GM21526 (cell line): ENCODE data around the gene MPHOSPH6.
"Not testable (repeated sequence)": the region's sequence is repeated elsewhere in the genome, so short reads cannot be mapped to it uniquely, and the experiment has no call there.

Source experiments
- ATAC-seq: cut with Tn5 transposase; IDR thresholded peaks from one replicate; pipeline ENCODE4 v1.9.1; 2021; ENCODE audit warnings: moderate library complexity; ENCODE audit not compliant: unreplicated experiment, low FRiP score

MPHOSPH6 gene, protein sequence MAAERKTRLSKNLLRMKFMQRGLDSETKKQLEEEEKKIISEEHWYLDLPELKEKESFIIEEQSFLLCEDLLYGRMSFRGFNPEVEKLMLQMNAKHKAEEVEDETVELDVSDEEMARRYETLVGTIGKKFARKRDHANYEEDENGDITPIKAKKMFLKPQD

GRCh38 chr16:82169861-82170845 lies at the start of gene MPHOSPH6:
Gene MPHOSPH6, minus strand, starts transcription at chr16:82170224. Its CDS starts 49 bp downstream, at chr16:82170175.
- ATAC-seq: peak; percentile 95

DNA sequence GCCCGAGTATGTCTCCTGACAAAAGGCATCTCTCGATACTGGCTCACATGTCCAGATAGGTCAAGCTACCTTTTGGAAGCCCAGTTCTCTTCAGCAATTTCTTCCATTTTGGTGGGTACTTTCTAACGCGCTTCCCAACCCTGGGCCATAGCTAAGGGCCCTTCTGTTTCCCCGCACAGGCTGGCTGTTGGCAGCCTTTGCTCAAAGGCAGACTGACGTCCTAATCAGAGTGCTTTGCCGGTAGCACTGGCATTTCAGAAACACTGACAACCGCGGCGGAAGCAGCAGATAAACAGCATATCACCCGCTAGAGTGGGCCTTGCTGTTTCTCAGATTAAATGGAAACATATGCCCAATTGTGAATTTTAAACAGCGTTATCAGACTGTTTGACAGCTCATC lies 49.3 kb upstream of the MPHOSPH6 start:
- no peak for ATAC-seq

DNA sequence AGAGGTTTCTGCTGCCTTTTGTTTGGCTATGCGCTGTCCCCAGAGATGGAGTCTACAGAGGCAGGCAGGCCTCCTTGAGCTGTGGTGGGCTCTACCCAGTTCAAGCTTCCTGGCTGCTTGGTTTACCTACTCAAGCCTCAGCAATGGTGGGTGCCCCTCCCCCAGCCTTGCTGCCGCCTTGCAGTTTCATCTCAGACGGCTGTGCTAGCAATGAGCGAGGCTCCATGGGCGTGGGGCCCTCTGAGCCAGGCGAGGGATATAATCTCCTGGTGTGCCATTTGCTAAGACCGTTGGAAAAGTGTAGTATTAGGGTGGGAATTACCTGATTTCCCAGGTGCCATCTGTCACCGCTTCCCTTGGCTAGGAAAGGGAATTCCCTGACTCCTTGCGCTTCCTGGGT lies 39.3 kb upstream of the MPHOSPH6 start:
- not testable (repeated sequence) for ATAC-seq

DNA sequence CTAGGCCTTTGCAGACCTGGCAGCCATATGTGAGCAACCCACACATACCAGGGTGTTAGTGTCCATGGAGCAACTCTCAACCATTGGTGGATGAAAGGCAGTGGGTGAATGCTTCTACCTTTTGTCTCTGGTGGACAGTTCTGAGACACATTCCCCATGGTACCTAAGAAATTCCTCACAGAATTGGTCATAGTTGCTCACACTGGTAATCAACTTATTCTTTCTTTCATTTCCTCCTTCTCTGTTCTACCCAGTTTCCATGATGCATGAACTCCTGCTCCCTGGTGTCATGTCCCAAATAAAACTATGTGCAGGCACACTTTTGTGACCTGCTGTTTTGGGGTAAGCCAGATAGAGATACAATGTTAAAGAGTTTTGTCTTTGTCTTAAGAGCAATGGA lies 33.2 kb upstream of the MPHOSPH6 start:
- no peak for ATAC-seq

GRCh38 chr16:82201926-82202325 lies 31.9 kb upstream of the MPHOSPH6 start:
- ATAC-seq: no peak

- ATAC-seq: no peak
Observed at GRCh38 chr16:82201351-82201750, 31.3 kb upstream of the MPHOSPH6 start.

DNA sequence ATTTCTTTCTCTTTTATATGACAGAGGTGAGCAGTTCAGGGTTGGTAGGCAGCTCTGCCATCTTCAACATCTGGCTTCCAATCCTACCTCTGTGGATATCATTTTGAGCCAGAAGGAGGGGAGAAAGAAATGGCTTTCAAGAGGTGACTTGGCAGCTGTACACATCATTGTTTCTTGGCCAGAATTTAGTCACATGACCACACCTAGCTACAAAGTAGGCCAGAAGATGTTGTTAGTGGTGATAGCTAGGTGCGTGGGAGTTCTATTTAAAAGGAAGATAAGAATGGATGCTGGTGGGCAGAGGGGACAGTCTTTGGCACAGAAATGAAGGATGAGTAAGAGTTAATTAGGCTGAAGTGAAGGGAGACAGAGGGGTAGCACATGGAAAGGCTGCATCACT lies 29.2 kb upstream of the MPHOSPH6 start:
- ATAC-seq: no peak

GRCh38 chr16:82197540-82198240 lies 27.7 kb upstream of the MPHOSPH6 start:
- ATAC-seq: no peak

GRCh38 chr16:82195917-82196494 lies 26.0 kb upstream of the MPHOSPH6 start:
- ATAC-seq: no peak

GRCh38 chr16:82194086-82194485 lies 24.1 kb upstream of the MPHOSPH6 start:
- no peak for ATAC-seq

DNA sequence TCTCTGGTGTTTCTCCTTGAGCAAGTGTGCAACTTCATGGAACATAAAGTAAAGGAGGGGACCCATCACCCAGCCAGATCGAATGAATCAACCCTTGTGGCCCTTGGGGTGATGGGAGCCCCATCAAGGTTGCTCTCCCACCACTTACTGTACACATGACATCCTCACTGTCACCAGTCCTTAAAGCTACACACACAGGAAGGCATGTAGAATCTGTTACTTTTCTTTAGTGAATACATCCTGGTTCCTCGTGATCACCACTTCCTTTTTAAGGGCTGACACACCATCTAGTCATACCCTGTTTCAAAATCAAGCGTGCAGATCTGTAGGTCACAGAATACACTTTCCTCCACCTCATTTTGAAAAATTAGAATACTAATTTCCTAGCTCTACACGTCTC lies 22.6 kb upstream of the MPHOSPH6 start:
- no peak for ATAC-seq

GRCh38 chr16:82190386-82190785 lies 20.4 kb upstream of the MPHOSPH6 start:
- ATAC-seq: no peak

GRCh38 chr16:82187829-82188228 lies 17.8 kb upstream of the MPHOSPH6 start:
- no peak for ATAC-seq

GRCh38 chr16:82185012-82185411 lies 15.0 kb upstream of the MPHOSPH6 start:
- ATAC-seq: no peak

DNA sequence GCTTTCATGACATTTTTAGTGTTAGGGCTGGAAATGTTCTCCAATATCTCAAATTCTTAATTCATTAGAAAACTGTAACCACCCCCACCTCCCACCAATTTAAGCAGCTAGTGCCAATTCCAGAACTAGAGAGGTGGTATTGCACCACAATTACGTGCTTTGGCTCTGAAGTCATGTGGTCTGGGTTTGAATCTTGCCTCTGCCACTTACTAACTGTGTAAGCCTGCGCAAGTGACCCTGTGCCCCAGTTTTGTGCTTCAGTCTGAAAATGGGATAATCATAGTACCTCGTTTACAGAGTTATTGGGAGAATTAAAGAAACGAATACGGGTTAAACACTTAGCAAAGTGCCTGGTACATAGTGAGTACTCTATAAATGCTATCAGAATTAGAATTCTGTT lies 14.2 kb upstream of the MPHOSPH6 start:
- no peak for ATAC-seq

DNA sequence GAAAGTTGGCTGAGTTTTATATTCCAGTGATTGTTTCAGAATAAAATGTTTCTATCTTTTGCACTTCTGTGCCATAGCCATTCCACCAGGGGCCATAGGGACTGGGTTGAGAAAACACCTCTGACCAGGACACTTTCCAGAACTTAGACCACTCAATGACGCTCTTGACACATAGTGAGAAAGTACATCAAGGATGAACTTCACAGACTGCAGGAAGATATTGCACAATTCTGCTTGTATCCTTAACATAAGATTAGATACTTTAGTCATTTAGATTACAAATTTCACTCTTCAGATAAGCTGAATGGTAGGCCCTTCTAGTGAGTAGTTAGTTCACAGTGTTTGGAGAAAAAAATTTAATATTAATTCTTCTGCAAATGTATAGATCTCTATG lies 13.0 kb upstream of the MPHOSPH6 start:
- ATAC-seq: no peak

DNA sequence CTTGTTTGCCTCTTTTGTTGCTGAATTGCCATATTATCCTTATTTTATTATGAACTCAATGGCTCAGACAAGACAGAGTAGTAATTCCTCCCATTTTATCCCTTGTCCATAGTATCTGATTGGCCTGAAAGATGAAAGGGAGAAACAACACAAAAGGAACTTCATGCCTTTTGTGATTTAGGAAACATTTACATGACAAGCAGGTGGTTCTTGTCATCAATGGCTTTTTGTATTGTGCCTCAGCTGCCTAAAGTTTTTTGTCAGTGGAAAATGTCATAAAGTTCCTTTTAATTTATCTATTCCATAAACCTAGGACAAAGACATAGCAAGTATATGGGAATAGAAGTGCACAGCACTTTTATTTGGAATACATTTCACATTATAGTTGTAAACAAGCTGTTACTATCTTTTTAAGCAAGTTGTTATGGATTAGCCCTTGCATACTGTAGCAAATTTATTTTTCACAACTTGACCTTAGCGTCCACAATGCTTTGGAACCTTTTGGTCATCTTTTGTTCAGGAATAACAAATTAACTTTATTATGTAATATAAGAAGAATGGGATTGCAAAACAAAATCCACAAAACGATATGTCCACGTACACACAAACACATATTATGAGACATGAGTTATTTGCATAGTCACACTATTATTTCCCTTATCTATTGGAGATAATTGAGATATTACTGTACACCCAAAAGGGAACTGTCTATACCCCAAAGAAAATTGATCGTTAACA lies 12.4 kb upstream of the MPHOSPH6 start:
- ATAC-seq: no peak

DNA sequence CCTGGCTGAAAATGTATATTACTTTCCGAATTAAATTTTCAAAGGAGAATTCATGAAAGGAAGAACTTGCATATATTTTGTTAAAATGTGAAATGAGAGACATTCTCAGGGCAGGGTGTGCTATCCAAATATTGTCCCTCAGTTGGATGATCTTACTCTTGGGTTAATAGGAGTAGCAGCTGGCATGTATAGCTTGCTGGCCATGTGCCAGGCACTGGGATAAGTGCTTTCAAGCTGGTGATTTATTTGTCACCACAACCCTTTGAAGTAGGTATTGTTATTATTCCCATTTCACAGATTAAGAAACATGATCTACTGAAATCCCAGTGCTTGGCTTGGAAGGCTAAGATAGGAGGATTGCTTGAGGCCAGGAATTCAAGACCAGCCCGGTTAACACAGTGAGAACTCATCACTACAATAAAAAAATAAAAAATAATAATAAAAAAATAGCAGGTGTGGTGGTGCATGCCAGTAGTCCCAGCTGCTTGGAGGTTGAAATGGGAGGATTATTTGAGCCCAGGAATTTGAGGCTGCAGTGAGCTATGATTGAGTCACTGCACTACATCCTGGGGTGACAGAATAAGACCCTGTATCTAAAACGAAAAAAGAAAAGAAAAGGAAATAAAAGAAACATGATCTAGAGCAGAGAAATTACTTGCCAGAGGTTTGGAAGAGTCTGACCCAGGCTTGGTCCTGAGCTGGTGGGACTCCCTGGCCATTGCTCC lies 11.6 kb upstream of the MPHOSPH6 start:
- no peak for ATAC-seq

DNA sequence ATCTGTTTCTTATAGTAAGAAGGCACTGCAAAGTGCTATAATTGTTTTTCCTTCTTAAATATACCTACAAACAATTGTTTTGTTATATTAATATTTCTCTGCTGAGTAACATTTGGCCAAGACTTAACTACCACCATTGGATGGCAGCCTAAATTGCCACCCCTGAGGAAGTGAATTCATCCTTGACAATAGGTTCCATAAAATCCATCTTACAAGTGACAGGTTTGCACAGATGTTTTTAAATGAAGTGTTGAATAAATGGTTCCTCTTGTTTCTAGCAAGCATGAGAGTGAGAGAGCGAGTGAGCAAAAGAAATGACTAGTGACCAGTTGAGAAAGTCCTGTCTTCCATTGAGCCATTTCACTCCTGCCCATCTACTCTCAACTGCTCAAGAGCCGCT lies 8.3 kb upstream of the MPHOSPH6 start:
- ATAC-seq: no peak

DNA sequence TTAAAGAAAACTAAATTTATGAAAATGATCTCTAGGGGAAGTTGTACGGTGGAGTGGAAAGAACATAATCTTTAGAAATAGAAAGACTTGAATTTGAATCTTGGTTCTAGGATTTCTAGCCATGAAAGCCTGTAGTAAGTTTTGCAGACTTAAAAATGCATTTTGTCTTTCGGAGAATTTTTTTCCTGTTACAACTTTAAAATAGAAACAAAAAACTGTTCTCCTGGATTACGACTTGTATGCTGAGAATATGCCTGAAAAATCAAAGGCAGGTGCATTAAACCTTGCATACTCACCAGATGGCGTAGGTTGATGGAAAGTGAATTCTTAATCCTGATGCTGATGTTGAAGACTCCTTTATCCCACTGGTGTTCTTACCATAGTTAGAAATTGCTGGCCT lies 7.5 kb upstream of the MPHOSPH6 start:
- no peak for ATAC-seq
